Ovary (tissue), 3 donors: ENCODE data around the gene S1PR5.

Source experiments
- CTCF ChIP-seq, 3 donors: fragments of 450-650 bp in 2 of 3; fragments of 200-600 bp in 1 of 3; IDR thresholded peaks; one replicate each; pipeline versions ENCODE4 v1.5.1 to v1.8.0; 2016 to 2022; ENCODE audit warnings: antibody characterized with exemption in 3 of 3, mild to moderate bottlenecking in 1 of 3
- EP300 ChIP-seq: sonication (generic); formaldehyde crosslinking; IDR thresholded peaks from one replicate; pipeline ENCODE4 v1.6.1; 2017; ENCODE audit warnings: antibody characterized with exemption
- POLR2A ChIP-seq: fragments of 450-650 bp; IDR thresholded peaks from one replicate; pipeline ENCODE4 v1.6.1; 2017; ENCODE audit warnings: antibody characterized with exemption, mild to moderate bottlenecking, moderate library complexity
- donor health status: DM: no; HTN: no; CAD: no.

- TF ChIP-seq CTCF (IDR thresholded peaks at IDR 0.05) = no peak
- TF ChIP-seq POLR2A = no peak
- no peak for TF ChIP-seq EP300
Measured at GRCh38 chr19:10523135-10523636, 5.9 kb upstream of the S1PR5 start.
